CD4-positive, alpha-beta T cell treated with Interleukin-6 at 100 ng/mL for 8 hours (primary cell): ENCODE data around the gene LIN9.
"Not testable (repeated sequence)": the region's sequence is repeated elsewhere in the genome, so short reads cannot be mapped to it uniquely, and the experiment has no call there.

Experiments
- DNase-seq: peaks from one replicate; pipeline ENCODE4 v3.0.0-alpha.2; 2020; ENCODE audit warnings: mixed read lengths, low spot score

Gene LIN9

DNA sequence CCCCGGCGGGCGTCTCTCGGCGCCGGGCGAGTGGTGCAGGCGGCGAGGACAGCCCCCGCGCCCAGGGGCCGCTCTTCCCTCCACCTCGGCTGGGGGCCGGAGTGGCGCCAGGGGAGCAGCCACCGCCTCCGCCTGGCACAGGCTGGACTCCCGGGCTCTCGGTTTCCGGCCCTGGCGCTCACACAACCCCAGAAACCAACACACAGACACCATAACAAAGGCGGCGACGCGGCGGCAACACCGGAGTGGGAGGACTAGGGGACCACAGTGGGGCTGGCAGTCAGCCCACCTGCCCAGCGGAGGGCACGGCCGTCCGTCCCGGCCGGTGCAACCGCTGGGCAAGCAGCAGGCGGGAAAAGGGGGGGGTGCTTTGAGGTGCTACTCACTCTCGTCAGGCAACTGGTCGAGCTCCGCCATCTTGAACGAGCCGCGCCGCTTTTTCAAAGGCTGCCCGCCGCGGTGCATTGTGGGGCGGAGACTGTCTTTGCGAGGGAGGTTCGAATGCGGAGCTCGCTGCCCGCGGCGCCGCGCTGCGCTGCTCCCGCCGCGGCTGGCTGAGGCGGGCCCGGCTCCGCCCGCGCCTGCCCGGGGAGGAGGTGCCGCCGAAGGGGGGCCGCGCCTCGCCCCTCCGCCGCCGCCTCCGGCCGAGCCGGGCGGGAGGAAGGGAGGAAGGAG lies at the start of gene LIN9:
Gene LIN9 (minus strand): TSS at position 442 of the 675 bp plus-strand sequence. CDS start 25 bp downstream, at position 417.
- DNase-seq: peak; percentile 85

- DNase-seq: no peak
Measured at GRCh38 chr1:226357416-226357815, 48.5 kb upstream of the LIN9 start.

GRCh38 chr1:226355669-226356551 lies 46.9 kb upstream of the LIN9 start:
- DNase-seq: no peak

GRCh38 chr1:226355016-226355415 lies 46.1 kb upstream of the LIN9 start:
- DNase-seq: no peak

GRCh38 chr1:226353698-226354525 lies 44.9 kb upstream of the LIN9 start:
- no peak for DNase-seq

- DNase-seq: no peak
Measured at GRCh38 chr1:226351709-226352108, 42.7 kb upstream of the LIN9 start.

DNA sequence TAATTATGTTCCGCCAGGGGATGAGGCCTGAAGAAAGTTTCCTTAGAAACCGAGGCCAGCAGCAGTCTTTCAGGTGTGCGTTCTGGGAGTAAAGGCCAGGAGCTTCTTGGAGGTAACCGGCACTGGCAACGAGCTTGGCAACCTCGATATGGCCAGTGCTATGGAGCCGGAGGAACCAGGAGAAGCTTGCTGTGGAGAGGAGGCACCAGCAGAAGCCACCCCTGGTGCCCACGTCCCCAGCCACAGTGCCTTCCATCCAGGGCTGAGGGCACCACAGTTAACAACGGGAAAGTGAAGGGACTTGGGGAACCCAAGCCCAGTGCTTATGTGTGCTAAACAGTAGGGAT lies 41.5 kb upstream of the LIN9 start:
- DNase-seq: no peak

DNA sequence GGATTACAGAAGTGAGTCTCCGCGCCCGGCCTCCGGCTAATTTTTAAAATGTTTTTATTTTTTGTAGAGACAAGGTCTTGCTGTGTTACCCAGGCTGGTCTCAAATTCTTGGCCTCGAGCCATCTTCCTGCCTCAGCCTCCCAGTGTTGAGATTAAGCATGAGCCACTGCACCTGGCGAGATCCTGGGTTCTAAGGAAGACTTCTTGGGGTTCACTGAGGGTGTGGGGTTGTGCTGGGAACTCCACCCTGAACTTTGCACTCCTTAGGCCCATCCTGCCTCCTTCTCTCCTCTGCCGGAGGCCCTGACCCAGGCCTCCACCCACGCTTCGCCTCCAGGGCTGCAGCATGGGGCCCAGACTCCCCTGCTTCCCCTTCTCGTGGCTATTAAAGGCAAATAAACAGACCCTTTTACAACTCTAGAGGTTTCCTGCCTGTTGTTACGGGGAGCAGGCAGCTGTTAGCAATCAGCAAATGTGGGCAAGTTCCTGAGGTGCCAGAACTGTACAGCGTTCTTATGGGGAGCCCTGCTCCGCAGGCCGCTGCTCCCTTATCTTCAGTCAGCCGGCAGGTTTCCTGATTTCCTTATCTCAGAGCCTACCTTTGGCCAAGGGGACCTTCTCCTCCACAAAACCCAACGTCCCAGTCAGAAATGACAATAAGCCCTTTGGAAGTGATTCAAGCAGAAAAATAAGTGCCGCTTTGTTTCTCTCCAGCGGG lies 41.0 kb upstream of the LIN9 start:
- no peak for DNase-seq

GRCh38 chr1:226349081-226349480 lies 40.1 kb upstream of the LIN9 start:
- no peak for DNase-seq

DNA sequence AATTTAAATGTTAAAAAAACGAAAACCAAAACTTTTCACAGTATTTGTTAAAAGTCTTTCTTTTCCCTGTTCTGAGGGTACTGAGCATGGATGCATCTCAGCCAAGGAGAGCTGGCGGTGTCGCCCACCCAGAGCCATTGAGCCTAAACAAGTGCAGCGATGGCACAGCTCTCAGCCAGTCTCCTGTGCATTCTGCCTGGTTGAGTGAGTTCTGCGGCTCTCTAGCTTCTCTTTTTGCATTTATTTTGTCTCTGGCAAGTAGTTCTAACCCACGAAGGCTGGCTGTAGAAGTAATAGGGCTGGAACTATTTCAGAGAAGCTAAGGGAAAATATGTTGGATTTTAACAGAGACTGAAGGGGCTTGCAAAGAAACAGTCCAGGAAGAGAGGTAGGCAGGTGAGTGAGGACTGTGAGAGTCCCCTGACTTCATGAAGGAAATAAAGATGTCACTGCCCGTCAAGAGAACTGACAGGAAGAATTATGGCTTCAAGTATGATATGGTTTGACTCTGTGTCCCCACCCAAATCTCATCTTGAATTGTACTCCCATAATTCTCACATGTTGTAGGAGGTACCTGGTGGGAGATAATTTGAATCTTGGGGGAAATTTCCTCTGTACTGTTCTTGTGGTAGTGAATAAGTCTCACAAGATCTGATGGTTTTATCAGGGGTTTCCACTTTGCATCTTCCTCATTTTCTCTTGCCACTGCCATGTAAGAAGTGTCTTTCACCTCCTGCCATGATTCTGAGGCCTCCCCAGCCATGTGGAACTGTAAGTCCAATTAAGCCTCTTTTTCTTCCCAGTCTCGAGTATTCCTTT lies 35.7 kb upstream of the LIN9 start:
- no peak for DNase-seq

GRCh38 chr1:226342656-226343055 lies 33.7 kb upstream of the LIN9 start:
- no peak for DNase-seq

DNA sequence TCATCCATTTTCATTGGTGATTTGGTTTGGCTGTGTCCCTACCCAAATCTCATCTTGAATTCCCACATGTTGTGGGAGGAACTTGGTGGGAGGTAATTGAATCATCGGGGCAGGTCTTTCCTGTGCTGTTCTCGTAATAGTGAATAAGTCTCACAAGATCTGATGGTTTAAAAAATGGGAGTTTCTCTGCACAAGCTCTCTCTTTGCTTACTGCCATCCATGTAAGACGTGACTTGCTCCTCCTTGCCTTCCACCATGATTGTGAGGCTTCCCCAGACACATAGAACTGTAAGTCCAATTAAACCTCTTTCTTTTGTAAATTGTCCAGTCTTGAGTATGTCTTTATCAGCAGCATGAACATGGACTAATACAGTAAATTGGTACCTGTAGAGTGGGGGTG lies 31.1 kb upstream of the LIN9 start:
- DNase-seq: not testable (repeated sequence)

- DNase-seq: no peak
Measured at GRCh38 chr1:226337276-226337875, 28.4 kb upstream of the LIN9 start.

DNA sequence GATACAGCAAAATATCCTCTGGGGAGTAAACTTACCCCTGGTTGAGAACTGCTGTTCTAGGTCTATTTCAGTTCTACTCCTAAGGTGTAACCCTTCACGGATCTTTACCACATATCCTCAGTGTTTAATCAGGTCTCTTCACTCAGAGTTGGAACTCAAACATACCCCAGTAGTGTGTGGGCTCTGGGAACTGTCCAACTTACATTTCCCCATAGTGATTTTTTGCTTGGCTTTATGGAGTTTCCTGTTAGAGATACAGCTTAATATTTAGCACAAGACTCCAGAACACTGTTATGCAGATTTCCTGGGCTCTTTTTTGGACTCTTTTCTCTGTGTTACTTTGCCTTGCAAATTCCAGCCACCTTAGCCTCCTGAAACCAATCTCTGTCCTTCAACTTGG lies 26.7 kb upstream of the LIN9 start:
- DNase-seq: no peak

DNA sequence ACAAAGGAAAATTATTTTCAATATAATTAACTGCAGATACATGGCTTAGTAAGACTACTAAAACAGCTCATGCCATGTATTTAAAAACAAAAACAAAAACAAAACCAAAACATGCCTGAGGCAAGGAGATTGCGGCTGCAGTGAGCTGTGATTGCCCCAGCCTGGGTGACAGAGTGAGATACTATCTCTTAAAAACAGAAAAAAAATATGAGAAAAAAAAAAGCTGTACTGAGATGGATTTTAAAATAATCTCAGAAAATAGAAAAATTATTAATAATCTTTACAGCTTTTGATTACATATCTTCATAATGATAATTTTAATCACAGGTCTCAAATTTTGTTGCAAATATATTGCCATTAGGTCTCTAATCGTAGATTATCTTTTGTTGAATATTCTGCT lies 24.0 kb upstream of the LIN9 start:
- DNase-seq: no peak

- DNase-seq: no peak
Measured at GRCh38 chr1:226329237-226329636, 20.3 kb upstream of the LIN9 start.

DNA sequence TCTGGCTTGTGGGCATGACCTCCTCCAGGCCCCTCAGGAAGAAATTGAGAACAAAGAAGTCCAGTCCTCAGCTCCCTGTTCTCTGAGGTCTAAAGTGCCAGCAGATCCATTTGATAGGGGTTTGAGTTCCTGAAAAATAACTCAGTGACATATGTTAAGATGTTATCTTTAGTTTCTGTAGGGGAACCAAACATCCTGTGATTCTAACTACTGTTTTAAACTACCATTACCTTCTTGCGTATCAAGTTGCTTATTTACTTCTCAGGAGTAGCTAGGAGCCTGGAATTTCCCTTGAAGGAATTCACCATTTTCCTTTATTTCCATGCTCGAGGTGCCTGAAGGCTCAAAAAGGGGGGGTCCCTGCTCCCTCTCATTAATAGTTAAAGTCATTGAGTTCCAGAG lies 18.8 kb upstream of the LIN9 start:
- DNase-seq: no peak

DNA sequence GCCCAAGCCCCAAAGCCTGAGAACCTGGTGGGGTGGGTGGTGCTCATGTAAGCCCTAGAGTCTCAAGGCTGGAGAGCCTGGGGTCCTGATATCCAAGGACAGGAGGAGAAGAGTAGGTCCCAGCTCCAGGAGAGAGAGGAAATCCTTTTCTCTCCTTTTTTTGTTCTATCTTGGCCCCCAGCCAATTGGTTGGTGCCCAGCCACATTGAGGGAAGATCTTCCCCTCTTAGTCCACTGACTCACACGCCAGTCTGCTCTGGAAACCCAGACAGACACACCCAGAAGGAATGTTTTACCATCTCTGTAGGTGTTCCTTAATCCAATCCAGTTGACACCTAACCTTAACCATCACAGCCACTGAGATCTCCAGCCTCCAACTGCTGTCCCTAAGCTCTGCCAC lies 16.2 kb upstream of the LIN9 start:
- no peak for DNase-seq

DNA sequence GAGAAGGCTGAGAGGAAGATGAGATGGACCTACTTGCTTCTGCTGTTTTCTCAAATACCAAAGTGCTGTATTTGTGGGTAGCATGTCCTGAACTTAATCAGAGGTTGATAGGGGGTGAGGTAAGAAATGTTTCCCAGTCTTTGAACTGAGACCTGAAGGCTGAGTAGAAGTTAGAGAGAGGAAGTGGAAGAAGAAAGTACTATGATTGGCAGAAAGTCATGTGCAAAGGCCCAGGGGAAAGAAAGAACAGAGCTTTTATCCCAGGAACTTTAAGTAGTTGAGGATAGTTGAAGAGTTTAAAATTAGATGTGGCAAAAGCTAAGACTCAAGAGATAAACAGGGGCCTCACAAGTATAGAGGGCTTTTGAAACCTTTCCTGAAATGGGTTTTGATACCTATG lies 15.5 kb upstream of the LIN9 start:
- no peak for DNase-seq

GRCh38 chr1:226322986-226323385 lies 14.0 kb upstream of the LIN9 start:
- no peak for DNase-seq

- DNase-seq: no peak
Measured at GRCh38 chr1:226320930-226321329, 12.0 kb upstream of the LIN9 start.
